Measurements from ENCODE around the gene PKD1L1.

PKD1L1 gene

GRCh38 chr7:47730142-47730541 lies 218.1 kb downstream of the PKD1L1 start:
- no peak for DNase-seq (ENCODE audit: low read depth)

- DNase-seq (ENCODE audit: low read depth) = no peak
Measured at GRCh38 chr7:47726047-47726726, 222.1 kb downstream of the PKD1L1 start.

GRCh38 chr7:47725031-47725780 lies 223.1 kb downstream of the PKD1L1 start:
- no peak for DNase-seq (ENCODE audit: low read depth)

All from non-pigmented ciliary epithelial cell (primary cell).